A673 (cell line): Measurements from ENCODE around the gene CEBPA. TPM values are rescaled to one million over a fixed set of nuclear protein-coding genes. Genes with fewer than 3 reads are reported as not detected.

ENCODE experiments used
- BruUV-seq: library from RNA; stranded (reverse); fragments of 400-500 nt; replicated peaks from 2 replicates; lab custom pipeline; 2021; lab: Mats Ljungman, UMichigan
- CTCF ChIA-PET: fragments of 300-600 bp; sonication (Branson Sonifier 250); formaldehyde crosslinking; loops from one replicate; lab custom pipeline; 2022; ENCODE audit warnings: antibody characterized with exemption; lab: Charles Lee
- POLR2A ChIA-PET: fragments of 300-600 bp; sonication (Branson Sonifier 250); formaldehyde crosslinking; loops from one replicate; lab custom pipeline; 2022; ENCODE audit warnings: antibody characterized with exemption; ENCODE audit not compliant: low non-redundant PET; lab: Charles Lee
- DNase-seq: peaks from one replicate; pipeline ENCODE4 v3.0.0-alpha.2; 2015; ENCODE audit warnings: low spot score
- H3K27ac ChIP-seq: fragments of 200-600 bp; sonication (generic); 2 replicates; pipeline ENCODE4 v1.5.1; 2016; ENCODE audit warnings: mixed run types, low read depth, mild to moderate bottlenecking, mixed read lengths, antibody characterized with exemption, low read length; ENCODE audit not compliant: poor library complexity, severe bottlenecking
- H3K27me3 ChIP-seq: fragments of 200-600 bp; sonication (generic); replicated peaks from 2 replicates; pipeline ENCODE4 v1.6.1; 2017; ENCODE audit warnings: mixed run types, low read depth, mild to moderate bottlenecking, mixed read lengths, antibody characterized with exemption, low read length; ENCODE audit not compliant: insufficient read depth, poor library complexity
- H3K36me3 ChIP-seq: fragments of 200-600 bp; sonication (generic); 2 replicates; pipeline ENCODE4 v1.6.1; 2016; ENCODE audit warnings: mixed run types, mild to moderate bottlenecking, mixed read lengths, antibody characterized with exemption, low read length; ENCODE audit not compliant: insufficient read depth, poor library complexity, severe bottlenecking
- H3K4me1 ChIP-seq: fragments of 200-600 bp; sonication (generic); 2 replicates; pipeline ENCODE4 v1.6.1; 2017; ENCODE audit warnings: mixed run types, mild to moderate bottlenecking, mixed read lengths, antibody characterized with exemption, low read length; ENCODE audit not compliant: insufficient read depth, poor library complexity, severe bottlenecking
- H3K4me3 ChIP-seq: fragments of 200-600 bp; sonication (generic); 2 replicates; pipeline ENCODE4 v1.5.1; 2016; ENCODE audit warnings: low read depth, mixed run types, mild to moderate bottlenecking, mixed read lengths, low read length; ENCODE audit not compliant: poor library complexity, severe bottlenecking
- H3K9me3 ChIP-seq: fragments of 200-600 bp; sonication (generic); 2 replicates; pipeline ENCODE4 v1.6.1; 2016; ENCODE audit warnings: mixed run types, low read depth, mild to moderate bottlenecking, mixed read lengths, antibody characterized with exemption, low read length; ENCODE audit not compliant: poor library complexity, severe bottlenecking
- CTCF ChIP-seq: fragments of 300-800, 200-600 bp; sonication (generic); conservative IDR thresholded peaks from 2 replicates; pipeline ENCODE4 v1.5.1; 2017; ENCODE audit warnings: low read depth, mild to moderate bottlenecking, antibody characterized with exemption, low read length, moderate library complexity, mixed read lengths
- EZH2 ChIP-seq: fragments of 200-600 bp; sonication (generic); IDR thresholded peaks from 2 replicates; pipeline ENCODE4 v1.6.1; 2017; ENCODE audit warnings: borderline replicate concordance, low read depth, mild to moderate bottlenecking, mixed read lengths, antibody characterized with exemption, low read length; ENCODE audit not compliant: poor library complexity, severe bottlenecking
- intact Hi-C: fragments of 100-400 bp; cut with micrococcal nuclease; formaldehyde crosslinking; loops from one replicate; pipeline ENCODE4 v1.10.0; 2022; ENCODE audit not compliant: unreplicated experiment
- total RNA-seq: library from RNA; stranded (reverse); gene quantifications from 2 replicates; pipeline ENCODE4 v1.2.3, GENCODE V29; 2021

The CEBPA gene
- total RNA-seq, 1 experiment from 2014 or later, result 1.4 TPM

- intact Hi-C loops, result no loop called here
- Histone ChIP-seq H3K27ac (no peak overlapping the region), H3K9me3 (no peaks in the 10 kb centered on the region), H3K27me3 (peaks cover 34% of the 10 kb centered on the region), H3K36me3 (no peaks in the 10 kb centered on the region), H3K4me1 (no peaks in the 10 kb centered on the region), H3K4me3 (peak overlapping the region; percentile 68)
- TF ChIP-seq EZH2 (no peak), CTCF (no peak)
- DNase-seq, result no peak
- ChIA-PET POLR2A (interaction anchor here (0.6 to 0.7 kb wide), 2 partner anchors 23 to 461 kb away, joined by 3 read pairs; no protein-coding TSS in a partner anchor), CTCF (no interaction called here)
- no TSS peak for BruUV-seq
Measured at GRCh38 chr19:33303791-33304345, 1.5 kb upstream of the CEBPA start.

- peak overlapping the region; percentile 72 for H3K27ac ChIP-seq
Measured at GRCh38 chr19:33302974-33303790, 848 bp upstream of the CEBPA start.

GRCh38 chr19:33301900-33302174 is 497 bp downstream of the CEBPA start:
- Histone ChIP-seq H3K9me3 (no peaks in the 10 kb centered on the region), H3K4me3 (peak overlapping the region; percentile 68), H3K36me3 (no peaks in the 10 kb centered on the region), H3K4me1 (no peaks in the 10 kb centered on the region), H3K27ac (no peak overlapping the region), H3K27me3 (peaks cover 34% of the 10 kb centered on the region)
- no peak for TF ChIP-seq EZH2
- no peak for TF ChIP-seq CTCF
- no peak for DNase-seq
- ChIA-PET POLR2A (no interaction called here), CTCF (interaction anchor here (0.6 kb wide), 1 partner anchor 114 kb away, joined by 3 read pairs; no protein-coding TSS in a partner anchor)
- intact Hi-C loops, result no loop called here
- BruUV-seq, result no TSS peak

More at GRCh38 chr19:33302974-33303790, 848 bp upstream of the CEBPA start:
- no peaks in the 10 kb centered on the region for H3K4me1 ChIP-seq
- intact Hi-C loops, result no loop called here
- POLR2A ChIA-PET, result interaction anchor here (0.7 kb wide), 1 partner anchor 23 kb away, joined by 3 read pairs; no protein-coding TSS in a partner anchor
- H3K27me3 ChIP-seq, result peaks cover 34% of the 10 kb centered on the region
- H3K36me3 ChIP-seq, result no peaks in the 10 kb centered on the region
- TF ChIP-seq CTCF (no peak), EZH2 (peak; percentile 42)
- BruUV-seq, result no TSS peak
- peak; percentile 60 for DNase-seq
- CTCF ChIA-PET, result no interaction called here
- H3K9me3 ChIP-seq, result no peaks in the 10 kb centered on the region
- H3K4me3 ChIP-seq, result peak overlapping the region; percentile 68
